Measurements from ENCODE around the gene STRN.

DNA sequence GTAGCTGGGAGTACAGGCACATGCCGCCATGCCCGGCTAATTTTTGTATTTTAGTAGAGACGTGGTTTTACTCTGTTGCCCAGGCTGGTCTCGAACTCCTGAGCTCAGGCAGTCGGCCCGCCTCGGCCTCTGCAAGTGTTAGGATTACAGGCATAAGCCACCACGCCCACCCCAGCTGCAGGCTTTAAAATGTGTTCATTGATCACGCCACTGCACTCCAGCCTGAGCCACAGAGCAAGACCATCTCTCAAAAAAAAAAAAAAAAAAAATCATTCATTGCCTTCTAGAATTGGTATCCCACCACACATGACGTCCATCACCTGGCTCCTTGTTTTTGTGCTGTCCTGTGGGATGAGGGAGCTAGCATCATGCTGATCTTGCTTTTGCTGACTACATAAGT is 142.5 kb downstream of the STRN start:
- TF ChIP-seq, protein P1, sequence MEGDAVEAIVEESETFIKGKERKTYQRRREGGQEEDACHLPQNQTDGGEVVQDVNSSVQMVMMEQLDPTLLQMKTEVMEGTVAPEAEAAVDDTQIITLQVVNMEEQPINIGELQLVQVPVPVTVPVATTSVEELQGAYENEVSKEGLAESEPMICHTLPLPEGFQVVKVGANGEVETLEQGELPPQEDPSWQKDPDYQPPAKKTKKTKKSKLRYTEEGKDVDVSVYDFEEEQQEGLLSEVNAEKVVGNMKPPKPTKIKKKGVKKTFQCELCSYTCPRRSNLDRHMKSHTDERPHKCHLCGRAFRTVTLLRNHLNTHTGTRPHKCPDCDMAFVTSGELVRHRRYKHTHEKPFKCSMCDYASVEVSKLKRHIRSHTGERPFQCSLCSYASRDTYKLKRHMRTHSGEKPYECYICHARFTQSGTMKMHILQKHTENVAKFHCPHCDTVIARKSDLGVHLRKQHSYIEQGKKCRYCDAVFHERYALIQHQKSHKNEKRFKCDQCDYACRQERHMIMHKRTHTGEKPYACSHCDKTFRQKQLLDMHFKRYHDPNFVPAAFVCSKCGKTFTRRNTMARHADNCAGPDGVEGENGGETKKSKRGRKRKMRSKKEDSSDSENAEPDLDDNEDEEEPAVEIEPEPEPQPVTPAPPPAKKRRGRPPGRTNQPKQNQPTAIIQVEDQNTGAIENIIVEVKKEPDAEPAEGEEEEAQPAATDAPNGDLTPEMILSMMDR (conservative IDR thresholded peaks at IDR 0.05 in 1 of 2, IDR thresholded peaks at IDR 0.05 in 1 of 2; ENCODE audit: low read depth in 1 of 2, low read length in 2 of 2): no peak
- no peak for TF ChIP-seq EZH2 (IDR thresholded peaks at IDR 0.05; ENCODE audit: low read length, missing control alignments)
